Kidney glomerular epithelial cell (primary cell): ENCODE measurements around the gene SRGAP3.

ENCODE experiments used
- DNase-seq: peaks from one replicate; lab custom pipeline; 2025; lab: John Stamatoyannopoulos, UW

SRGAP3 gene

DNA sequence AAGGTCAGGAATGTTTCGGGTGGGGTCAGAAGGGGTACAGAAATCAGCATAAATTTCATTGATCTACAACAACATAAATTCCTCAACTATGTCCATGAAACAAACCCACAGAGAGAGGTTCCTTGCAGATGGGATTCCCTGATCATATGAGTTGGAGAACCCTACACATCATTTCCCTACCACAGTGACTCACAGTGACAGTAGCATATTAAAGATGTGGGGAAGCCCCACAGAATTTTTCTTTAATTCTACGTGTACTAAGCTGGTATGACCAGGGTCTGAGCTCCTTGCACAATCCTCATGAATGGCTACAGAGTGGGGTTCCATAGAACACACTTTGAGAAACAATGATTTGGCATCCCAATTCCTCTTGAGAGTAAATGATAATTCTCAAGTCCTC lies 169.3 kb downstream of the SRGAP3 start:
- no peak for DNase-seq

DNA sequence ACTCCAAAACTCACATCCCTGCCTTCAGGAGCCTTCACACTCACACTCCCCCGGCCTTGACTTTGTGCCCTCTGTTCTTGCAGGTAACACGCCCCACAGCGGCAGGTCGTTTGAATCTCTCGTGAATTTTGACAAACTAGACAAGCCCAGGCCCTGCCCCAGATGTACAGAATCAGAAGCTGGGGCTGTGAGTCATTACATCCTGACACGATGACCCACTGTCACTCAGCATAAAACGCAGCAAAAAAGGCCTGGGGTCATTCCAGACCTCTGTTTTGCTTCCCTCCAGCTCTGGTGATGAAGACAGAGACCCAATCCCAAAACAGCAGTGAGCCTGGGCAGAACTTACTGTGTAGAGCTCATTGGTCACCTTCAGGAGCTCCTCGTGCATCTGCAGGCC lies 169.8 kb downstream of the SRGAP3 start:
- DNase-seq = no peak

DNA sequence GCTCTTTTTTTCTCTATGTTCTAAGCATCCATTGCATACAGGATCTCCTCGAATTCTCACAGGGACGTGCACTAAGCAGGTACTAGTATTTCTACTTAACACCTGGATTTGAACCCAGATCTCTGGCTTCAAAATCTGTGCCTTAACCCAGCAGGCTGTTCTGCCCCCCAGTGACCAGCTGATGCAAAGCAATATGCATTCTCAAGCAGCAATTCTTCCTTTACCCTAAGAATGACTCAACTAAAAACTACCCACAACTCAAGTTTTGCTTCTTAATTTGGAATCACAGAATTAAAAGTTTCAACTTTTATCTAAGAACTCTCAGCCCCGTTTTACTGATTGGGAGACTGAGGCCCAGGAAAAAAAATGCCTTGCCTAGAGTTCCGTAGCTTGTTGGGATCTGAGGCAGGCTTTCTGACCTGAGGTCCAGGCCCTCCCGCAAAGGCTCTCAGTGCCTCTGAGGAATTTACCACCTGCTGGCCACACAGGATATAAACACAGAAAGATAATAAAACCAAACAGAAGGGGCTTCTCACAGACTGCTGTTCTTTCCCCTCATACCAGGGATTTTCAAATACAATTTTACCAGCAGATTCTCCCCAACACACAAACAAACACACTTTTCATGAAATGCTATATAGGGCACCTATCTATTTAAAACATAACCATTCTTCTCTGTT lies 170.7 kb downstream of the SRGAP3 start:
- no peak for DNase-seq

DNA sequence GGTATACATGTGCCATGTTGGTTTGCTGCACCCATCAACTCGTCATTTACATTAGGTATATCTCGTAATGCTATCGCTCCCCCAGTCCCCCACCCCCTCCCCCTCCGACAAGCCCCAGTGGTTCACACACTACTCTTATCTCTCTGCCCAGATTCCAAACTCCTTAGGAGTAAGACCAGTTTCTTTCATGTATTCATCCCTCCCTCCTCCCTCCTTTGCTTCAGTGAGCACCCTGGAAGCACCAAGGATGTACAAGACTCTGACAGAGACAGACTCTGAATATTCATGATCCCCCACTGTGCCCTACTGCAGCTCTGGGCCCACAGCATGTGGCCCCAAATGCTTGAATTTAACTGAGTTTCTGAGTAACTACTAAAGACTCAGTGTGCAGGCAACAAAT lies 172.4 kb downstream of the SRGAP3 start:
- peak; percentile 36 for DNase-seq

DNA sequence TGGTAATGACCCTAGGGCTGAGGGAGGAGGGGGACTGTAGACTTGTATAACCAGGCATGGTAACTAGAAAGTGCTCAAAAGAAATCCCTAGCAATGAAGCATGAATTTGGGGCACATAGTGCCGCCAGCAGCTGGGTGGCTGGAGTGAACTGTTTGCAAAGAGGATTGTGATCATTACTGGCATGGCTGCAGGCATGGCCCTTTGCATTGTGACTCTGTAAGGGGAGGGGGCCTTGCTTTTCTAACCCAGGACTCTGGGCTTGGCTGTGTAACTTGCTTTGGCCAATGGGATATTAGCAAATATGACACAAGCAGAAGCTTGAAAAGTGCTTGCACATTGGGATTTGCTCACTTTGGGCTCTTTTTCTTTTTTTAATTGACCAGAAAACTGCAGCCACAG lies 173.7 kb downstream of the SRGAP3 start:
- no peak for DNase-seq

DNA sequence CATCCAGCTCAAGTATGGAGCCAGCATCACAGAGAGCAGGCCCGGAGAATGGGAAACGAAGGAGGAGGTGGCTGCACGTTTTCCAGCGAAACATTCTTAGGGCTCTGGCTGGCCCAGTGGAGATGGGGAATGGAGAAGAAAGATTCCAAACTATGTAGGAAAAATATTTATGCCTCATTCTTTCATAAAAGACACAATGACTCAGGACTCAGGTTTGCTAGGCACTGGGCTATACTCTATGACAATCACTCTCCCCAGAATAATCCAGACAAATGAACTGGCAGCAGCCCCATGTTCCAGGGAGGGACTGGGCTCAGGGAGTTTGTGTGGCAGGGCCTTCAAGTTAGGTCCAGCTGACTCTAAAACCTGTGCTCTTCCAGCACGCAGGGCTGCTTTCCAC lies 175.4 kb downstream of the SRGAP3 start:
- DNase-seq = peak; percentile 38

DNA sequence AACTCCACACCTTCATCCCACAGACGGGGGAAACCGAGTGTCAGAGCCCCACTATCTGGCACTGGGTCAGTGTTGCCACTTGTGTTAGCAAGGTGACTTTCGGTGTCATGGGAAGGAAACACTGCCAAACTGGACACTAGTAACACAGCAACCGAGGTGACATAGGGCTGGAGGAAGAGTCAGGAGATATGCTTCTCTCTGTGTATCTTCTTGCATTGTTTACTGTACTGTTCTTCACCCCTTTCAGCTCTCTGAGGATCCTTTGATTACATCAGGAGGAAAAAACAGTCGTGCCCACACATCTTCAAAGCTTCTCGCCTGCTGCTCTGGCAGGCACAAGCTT lies 176.8 kb downstream of the SRGAP3 start:
- no peak for DNase-seq

DNA sequence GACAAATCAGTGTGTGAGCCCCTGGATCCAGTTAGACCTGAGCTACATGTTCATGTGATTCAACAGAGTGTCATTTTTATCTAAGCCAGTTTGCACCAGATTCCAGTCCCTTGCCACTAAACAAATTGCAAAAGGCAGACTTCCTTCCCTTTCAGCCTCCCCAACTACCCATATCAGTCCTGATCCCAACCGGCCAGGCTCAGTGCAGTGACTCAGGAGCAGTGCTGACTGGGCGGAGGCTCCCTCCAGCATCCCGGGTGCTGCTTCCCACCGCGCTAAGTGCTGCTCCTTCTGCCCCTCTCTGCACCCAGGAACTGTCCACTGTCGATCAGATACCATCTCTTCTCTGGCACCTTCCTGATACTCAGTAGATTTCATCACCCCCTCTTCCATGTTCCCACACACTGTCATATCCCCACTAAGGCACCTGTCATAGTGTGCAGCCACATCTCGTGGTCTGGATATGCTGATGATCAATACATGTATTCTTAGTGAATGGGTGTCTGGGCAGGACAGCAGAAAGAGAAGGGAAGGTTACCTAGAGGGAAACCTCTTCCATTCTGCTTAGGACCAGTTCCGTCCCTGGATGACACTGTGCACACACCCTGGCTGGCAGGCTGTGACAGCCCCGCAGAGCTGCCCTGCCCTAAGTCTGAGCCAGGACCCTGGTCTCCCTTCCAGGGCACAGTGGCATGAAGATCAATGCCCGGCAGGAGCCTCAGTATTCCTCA lies 177.3 kb downstream of the SRGAP3 start:
- DNase-seq = no peak

DNA sequence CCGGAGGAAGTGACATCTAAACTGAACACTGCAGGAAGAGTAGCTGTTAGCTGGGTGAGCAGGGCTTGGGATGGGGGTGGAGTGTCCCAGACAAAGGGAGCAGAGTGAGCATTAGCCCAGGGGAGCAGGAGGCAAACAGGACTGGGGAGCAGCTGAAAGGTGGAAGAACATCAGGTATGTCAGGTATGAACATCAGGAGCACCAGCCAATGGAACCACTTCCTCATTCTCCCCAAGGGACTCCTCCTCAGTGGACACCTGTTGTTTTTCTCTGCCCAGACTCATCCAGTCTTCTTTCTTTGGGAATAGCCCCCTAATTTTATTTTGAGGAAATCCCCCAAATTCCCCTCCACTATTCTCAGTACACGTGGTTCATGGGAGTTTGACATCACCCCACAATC lies 178.5 kb downstream of the SRGAP3 start:
- no peak for DNase-seq

DNA sequence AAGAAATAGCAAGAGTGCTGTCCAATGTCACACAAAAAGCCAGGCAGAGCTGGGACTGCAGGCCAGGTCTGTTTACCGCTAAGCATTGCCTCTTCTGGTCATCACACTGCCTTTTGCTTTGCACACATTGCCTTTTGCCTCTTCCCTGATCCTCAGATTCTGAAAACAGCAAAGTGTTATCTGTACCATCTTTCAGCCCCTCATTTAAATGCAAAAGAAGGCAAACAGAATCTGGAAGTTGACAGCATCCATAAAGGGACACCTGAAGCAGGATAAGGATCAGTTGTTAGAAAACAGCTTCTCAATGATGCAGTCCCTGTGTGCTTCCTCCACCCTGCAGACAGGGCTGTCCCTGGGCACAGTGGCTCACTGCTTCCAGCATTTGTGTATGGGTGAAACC lies 179.5 kb downstream of the SRGAP3 start:
- DNase-seq = no peak

DNA sequence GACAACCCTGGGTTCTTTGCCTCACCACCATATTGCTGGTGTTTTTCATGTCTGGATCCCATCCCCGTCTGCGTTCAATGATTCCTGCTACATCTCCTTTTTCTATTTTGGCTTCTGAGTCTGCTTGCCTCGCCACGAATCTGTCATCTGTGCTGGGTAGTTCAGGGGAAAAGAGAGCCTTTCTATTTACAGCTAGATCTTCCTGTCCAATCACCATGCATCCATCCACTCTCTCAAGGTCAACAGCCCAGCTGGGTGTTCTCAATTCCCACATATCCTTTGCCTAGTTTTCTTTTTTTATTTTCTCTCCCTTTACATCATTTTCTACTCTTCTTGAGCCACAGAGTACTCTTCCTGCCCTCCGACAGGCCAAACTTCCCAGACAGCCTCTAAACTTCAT lies 181.4 kb downstream of the SRGAP3 start:
- no peak for DNase-seq

DNA sequence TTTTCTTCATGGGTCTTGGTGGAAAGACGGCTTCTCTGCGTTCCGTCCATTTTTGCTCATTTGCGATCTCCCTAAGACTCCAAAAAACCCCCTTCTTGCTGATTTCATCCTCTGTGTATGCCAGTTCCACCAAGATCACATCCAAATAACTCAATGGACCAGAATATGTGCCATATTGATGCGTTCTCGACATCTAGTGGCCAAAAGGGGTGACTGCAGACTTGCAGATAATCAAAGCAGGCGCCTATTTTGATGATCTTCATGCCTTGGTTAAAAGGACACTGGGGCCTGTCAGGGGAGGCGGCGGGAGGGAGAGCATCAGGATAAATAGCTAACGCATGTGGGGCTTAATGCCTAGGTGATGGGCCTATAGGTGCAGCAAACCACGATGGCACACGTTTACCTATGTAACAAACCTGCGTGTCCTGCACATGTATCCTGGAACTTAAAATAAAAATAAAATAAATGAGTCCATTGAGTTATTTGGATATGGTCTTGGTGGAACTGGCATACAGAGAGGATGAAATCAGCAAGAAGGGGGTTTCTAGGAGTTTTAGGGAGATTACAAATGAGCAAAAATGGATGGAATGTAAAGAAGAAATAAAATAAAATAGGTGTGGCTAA lies 182.0 kb downstream of the SRGAP3 start:
- peak; percentile 29 for DNase-seq

DNA sequence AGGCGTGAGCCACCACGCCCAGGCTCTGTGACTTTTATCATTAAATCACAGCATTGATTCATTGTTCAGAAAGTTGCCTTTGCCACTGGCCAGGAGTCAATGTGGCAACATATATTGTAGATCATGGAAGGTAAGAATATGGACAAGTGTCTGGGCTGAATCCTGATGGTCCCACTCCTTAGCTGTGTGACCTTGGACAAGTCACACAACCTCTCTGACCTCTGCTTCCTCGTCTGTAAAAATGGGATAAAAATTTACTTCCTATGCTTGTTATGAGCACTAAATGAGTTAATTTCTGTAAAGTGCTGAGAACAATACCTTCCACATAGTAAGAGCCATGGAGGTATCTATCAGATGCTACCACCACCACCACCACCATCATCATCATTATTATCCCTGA lies 182.7 kb downstream of the SRGAP3 start:
- DNase-seq = no peak

DNA sequence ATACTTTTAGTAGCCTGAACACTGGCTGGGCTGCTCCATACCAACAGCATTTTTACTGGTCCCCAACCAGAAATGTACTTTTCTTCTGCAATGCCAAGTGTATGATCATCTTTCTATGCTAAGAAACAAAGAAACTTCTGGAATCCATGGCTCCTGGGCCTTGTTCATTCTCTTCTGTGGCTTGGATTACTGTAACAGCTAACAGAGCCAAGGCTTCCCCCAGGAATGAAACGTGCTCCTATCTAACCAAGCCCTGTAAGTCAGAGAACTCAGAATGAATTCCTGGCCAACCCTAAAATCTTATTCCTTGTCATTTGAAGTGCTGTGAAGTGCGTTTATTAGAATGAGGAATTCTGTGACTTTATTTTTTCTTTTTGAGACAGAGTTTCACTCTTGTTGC lies 183.3 kb downstream of the SRGAP3 start:
- no peak for DNase-seq

DNA sequence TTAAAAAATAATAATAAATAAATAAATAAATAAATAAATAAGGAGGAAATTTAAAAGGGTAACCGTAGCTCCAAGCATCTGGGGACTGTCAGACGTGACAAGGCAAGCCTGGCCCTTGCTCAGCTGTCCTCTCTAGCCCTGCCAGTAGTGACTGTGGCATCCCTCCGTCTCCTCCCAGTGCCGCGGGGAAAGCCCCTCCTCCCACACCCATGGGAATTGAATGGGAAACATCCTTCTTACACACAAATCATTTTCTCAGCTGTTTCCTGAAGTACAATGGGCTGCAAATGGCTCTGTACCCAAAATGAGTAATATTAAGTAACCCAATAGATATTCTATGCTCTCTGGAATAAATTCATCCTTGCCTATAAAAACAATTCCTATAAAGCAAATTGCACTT lies 184.6 kb downstream of the SRGAP3 start:
- no peak for DNase-seq

DNA sequence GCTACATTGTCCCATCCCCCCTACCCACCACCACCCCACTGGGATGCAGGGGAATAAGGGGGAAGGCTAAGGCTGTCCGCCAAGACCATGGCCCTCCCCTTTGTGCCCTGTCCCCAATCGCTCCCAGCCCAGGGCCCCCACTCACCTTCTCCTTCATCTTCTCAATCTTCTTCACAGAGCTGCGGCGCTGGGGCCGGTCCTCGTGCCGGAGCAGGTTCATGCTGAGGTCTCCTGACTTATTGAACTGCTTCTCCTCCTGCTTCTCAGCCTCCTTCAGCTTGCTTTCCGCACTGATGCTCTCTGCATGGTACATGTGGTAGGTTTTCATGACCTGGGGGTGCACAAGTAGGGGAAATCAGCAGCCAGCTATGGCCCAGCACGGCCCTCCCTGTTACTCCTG lies 185.2 kb downstream of the SRGAP3 start:
- DNase-seq = no peak

DNA sequence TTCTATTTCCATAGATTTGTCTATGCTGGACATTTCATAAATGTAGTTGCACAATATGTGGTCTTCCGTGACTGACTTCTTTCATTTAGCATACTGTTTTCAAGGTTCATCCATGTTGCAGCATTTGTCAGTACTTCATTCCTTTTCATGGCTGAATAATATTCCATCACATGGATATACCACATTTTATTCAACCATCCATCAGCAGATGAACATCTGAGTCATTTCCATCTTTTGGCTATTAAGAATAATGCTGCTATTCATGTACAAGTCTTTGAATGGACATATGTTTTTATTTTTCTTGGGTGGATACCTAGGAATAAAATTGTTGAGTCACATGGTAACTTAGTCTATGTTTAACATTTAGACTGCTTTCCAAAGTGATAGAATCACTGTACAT lies 186.9 kb downstream of the SRGAP3 start:
- no peak for DNase-seq

DNA sequence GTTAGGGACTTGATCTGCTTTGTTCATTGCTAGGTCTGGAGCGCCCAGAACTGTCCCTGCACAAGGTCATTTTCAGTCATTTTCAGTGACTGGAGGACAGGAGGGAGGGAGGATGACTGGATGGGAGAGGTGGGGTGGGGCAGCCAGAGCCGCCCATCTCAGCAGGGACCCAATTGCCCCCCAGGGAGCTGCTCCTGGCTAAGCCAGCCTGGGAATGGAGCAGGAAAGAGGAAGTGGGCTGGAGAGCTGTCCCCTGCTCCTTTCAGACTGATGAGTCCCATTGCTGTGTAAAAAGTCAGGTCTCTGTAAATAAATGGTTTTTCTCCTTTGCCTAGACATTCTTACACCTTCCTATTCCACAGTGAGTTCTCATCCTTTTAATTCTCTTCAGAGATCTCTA lies 187.8 kb downstream of the SRGAP3 start:
- DNase-seq = no peak

DNA sequence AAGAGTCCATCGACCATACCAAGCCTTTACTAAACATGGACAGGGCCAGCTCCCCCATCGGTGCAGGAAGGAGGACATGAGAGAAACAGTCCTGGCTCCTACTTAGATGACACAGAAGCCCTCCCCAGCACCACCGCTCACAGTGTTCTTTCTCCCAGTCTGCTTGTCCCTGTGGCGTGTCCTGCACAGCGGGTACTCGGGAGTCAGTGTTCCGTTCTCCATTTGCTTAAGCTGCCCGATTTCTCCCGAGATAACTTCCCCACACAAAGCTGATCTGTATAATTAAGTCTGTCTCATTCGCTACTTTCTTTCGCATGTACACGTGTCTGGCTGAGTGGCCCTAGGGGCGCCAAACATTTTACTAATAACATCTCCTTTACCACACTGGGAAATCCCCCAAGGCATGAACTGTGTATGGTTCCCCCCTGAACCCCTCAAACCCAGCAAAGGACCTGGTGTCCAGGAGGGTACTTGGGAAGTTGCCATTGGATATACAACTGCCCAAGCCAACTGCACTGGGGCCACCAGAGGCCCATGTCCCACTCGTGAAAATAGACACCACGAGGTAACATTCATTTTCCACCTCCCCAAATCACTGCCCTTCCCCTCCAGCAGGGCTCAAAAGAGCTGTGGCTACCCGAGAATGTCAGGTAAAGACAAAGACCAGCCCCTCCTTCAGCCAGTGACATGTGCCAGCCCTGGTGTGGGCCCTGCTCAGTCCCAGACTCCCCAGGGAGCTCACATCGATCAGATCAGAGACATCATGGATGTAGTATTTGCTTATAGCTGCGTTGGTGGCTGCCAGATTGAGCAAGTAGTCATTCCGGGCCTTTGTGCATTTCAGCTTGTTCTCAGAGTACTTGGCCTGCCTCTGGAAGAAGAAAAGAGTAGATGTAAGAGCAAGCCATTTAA lies 189.7 kb downstream of the SRGAP3 start:
- DNase-seq = no peak

DNA sequence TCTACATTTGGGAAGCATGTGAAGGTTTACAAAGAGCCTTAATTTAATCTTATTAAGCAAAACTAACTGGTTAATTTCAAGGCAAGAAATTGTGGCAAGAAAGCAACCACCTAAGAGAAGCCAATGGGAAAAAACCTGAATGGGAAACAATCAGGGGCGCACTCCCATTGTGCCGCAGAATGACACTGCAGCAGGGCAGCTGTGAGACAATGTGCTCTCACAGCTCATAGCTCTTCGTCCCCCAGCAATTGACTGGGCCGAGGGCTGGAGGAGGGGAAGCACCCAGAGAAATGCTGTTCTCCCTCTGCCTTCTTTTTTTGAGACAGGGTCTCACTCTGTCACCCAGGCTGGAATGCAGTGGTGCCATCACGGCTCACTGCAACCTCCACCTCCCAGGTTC lies 192.9 kb downstream of the SRGAP3 start:
- DNase-seq = no peak

DNA sequence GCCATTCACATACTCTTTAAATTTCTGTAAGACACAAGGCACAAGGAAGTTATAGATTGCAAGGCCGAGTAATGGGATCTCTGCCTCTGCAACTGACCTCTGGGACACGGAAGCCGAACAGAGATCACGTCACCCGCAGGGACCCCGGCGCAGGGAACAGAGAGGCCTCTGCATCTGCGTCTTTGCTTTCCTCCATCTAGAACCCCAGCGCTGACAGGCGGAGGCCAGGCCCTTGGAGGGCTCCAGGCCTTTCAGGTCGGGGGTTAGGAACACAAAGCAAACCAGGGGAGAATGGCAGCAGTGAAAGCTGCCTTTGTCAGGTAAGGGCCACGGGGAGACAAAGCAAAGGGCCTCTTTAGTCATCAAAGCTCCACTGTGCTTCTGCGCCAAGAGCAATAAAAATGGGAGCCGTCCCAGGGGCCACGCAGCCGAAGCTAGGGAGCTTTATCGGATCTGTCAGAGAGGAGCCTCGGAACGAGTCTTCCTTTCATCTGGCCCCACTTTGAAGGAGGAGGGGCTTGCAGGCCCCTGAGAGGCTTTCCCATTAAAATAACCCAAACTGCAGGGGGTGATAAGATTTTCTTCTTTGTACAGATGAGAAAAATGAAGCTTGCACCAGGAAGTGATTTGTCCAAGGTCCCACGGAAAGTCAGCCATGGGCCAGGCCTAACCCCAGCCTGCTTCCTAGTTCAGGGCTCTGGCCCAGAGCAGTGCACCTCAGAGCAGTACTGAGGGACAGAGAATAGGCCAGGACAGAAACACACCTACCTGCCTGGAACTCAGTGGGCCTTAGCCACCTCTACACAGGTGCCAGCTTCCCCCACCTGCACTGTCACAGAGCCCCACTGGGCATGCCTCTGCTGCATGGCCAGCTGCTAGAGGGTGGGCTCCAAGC lies 201.7 kb downstream of the SRGAP3 start:
- DNase-seq = no peak

DNA sequence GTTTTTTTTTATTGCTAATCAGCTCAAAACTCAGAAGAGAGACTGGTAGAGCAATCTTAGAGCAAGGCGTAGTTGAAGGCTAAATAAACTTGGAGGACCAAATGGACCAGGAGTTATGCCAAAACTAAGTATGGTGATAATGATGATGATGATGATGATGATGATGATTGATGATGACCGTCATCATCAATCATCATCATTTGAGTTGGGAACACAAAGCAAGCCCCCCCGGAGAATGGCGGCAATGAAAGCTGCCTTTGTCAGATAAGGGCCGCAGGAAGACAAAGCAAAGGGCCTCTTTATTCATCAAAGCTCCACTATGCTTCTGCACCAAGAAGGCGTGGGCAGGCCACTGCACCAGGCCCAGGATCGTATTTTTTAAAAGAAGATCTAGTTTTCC lies 204.1 kb downstream of the SRGAP3 start:
- no peak for DNase-seq
